ENCODE results near the gene HSF2BP.
"Not testable (repeated sequence)": the region's sequence is repeated elsewhere in the genome, so short reads cannot be mapped to it uniquely, and the experiment has no call there.

DNA sequence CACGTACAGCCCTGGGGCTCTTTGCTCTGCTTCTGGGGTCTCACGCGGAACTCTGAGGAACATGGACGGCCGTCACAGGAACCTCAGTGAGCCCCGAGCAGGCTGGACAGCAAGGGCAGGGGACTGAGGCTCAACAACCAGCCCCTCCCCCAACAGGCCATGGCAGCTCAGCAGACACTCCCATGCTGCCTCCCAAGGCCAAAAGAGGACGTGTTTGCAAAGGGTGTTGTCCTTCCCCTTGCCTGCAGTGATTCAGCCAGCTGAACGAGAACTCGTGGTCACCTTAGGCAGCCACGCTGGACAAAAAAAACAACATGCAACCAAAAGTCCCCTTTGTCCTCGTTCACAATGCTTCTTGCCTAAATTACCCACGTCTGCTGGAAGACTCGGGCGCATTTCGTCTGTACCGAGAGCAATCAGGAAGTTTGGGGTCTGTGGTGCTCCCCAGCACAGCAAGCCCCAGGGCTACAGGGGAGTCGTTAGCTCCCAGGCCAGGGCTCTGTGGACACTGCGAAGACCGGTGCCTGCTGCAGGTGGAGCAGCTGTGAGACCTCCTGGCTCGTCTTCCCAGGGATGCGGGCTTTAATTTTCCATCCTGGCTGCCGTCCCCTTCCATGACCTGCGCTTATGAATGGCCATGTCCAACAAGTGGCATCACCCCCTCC, 156.7 kb downstream of the HSF2BP start:
- TF ChIP-seq POLR2A, CTCF, POLR2AphosphoS5 (IDR thresholded peaks at IDR 0.05): not testable (repeated sequence)

Measured in breast epithelium (tissue), 3 donors.